ENCODE measurements around the gene CORO6. TPM values are rescaled to one million over a fixed set of nuclear protein-coding genes. Genes with fewer than 3 reads are reported as not detected.
A peak's percentile ranks its signal among the peaks of the same experiment; 100 is the strongest.

The CORO6 gene
- total RNA-seq, 1 experiment from 2014 or later, result 1.2 TPM

DNA sequence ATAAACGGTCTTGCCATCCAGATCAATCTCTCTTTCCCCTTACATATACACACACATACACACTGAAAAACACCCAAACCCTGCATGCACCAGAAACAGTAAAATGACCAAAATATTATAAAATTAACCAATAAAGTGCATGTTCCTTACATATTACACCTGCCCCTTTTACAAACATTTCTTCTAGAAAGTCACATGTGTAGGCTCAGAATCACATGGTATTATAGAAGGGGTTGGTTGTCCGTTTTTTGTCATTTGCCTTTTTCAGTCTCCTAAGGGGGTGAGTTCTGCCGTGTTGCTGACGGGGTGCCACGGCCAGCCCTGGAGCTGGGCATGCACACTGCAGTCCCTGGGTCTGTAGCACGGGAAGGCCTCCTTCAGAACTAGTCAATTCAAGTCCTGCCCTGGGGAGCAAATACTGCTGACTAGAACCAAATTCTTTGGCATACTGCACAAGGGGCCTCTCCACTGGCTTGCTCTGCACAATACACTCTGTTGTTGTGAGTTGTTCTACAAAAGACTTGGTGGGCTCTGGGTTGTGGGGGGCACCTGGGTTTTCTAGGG is 8.0 kb upstream of the CORO6 start:
- DNase-seq (ENCODE audit: low spot score), result no peak

GRCh38 chr17:29629839-29630238 is 7.1 kb upstream of the CORO6 start:
- no peak for DNase-seq (ENCODE audit: low spot score)

DNA sequence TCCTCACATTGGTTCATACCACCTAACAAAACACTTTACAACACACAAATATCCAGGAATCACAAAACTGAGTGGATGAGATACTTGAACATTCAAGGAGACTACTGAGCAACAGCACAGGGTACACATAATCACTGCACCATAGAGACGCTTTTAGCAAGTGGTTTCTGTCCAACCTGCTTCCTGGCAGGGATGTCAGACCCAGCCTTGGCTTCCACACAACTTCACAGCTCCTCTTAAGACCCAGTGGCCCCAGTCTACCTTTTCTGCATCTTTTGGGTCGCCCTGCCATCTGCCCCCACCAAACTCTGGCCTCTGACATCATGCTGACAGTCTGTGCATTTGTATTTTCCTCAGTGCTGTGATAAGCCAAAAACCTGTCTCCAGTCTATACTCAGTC is 5.9 kb upstream of the CORO6 start:
- no peak for DNase-seq (ENCODE audit: low spot score)

DNA sequence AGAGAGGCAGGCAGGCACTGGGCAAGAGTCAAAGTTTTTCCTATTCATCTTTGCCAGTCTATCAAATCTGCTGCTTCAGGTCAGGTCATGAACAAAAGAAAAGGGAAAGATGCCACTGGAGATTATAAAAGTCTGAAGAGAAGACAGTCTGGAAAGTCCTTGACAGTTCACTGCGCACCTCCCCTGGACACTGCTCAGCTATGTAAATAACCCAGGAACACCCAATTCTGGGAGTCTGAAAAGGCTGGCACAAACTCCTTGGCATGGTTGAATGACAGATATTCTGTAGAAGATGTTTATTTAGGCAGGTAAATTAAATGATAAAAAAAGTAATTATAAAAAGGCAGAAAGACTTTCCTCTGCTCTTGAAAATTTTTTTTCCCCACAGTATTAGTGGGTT is 5.2 kb upstream of the CORO6 start:
- no peak for DNase-seq (ENCODE audit: low spot score)

DNA sequence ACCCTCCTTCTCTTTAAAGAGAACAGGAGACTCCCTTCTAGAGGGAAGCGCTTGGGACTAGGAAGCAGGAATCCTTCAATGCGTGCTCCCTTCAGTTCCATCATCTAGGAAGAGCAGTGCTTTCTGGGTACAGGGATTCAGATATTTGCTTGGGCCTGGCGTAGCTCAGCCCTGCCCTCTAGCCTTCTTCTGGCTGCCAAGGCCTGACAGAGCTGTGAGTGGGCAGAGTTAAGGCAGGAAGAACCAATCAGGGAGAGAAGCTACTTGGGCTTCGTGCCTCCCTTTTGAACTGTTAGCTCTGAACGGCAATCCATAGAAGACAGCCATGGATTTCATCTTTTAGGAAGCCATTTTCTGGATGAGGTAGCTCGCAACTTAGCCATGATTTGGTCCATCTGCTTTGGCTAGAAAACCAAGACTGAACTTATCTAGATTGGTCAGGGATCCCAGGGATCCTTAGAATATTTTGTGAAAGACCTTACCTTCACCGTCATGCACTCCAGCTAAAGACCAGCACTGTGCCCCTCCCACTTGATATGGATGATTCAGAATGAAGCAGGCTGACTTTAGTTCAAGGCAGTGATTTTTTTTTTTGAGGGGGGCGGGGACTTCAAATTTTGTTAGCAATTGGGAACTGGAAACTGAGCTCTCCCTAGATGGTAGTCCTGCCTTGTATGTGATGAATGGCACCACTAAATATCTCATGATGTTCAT is 2.5 kb upstream of the CORO6 start:
- peak; percentile 48 for DNase-seq (ENCODE audit: low spot score)

GRCh38 chr17:29624586-29624985 is 1.9 kb upstream of the CORO6 start:
- no peak for DNase-seq (ENCODE audit: low spot score)

DNA sequence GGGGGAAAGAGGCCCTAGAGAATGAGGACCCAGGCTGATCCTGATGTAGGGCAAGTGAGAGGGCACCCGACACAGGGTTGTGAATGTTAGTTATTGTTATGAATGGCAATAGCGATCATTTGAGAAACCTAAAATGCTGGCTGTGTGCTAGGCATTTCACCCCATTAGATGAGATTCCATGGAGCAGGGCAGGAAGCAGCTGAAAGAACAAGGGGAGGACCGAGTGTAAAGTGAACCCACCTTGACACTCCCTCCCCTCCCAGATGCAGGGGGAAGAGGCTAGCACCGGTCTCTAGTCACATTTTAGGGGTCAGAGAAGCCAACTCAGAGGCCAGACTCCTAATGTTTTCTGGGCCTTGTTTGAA is 553 bp upstream of the CORO6 start:
- no peak for DNase-seq (ENCODE audit: low spot score)

- DNase-seq (ENCODE audit: low spot score), result no peak
Observed at GRCh38 chr17:29621751-29622194, 939 bp downstream of the CORO6 start.

DNA sequence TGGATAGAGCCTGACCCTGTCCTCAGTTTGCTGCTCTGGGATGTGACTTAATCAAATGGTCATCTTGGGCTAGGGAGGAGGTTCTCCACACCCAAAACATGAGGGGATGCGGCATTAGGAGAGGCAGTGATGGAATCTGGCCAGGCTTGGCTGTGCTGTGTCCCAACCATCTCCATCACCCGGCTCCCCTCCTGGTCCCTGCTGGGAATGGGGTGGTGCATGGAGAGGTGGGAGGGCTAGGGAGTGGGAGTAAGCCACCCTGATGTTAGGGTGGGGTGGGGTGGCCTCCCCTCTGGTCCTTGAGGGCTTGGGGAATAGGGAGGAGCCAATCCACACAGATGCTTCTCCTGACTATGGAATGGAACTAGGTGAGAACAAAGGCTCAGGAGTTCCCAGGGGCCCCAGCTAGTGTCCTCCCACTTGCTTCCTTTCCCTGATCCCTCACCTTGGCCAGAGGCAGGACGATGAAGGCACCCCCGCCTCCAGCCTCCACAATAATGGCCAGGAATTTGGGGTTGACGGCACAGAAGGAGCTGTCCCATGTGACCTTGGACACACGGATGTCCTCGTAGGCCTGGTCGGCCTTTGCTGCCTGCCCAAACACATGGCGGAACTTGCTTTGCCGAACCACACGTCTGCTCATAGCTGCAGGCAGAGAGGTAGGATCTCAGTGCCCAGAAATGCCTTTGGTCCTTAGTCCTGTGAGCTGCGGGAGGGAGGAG is 1.8 kb downstream of the CORO6 start:
- DNase-seq (ENCODE audit: low spot score), result no peak

- DNase-seq (ENCODE audit: low spot score), result no peak
Observed at GRCh38 chr17:29620271-29620670, 2.4 kb downstream of the CORO6 start.

- peak; percentile 61 for DNase-seq (ENCODE audit: low spot score)
Observed at GRCh38 chr17:29619251-29619650, 3.5 kb downstream of the CORO6 start.

DNA sequence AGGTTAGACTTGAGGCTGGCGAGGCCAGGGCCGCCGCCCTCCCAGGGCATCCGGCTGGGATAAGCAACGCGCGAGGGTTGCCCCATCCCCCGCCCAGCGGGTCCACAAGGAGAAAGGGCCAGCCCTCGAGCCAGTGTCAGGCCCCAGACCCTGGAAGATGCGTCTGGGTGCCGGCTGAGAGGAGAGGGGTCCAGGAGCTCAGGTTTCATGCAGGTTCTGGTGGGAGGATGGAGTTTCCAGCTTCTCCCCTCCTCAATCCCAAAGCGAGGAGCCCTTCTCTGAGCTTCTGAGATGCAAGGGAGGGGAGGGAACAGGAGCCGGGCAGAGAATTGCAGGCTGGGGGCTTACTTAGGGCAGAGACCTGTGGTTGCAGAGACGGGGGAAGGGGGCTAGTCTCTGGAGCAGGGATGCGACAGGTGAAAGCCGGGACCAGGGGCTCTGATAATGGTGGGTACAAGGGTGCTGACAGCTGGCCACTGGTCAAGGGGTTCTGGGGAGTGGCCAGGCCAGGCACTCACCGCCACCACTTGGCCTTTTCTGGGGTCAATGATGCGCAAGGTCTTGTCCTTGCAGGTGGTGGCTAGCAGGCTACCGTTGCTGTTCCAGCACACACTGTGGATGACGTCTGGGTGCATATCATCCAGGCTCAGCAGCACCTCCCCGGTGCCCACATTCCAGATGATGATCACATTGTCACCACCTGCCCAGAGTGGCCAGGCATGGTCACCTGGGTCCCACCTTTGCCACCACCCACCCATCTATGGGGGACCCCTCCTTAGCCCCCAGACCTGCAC is 4.2 kb downstream of the CORO6 start:
- DNase-seq (ENCODE audit: low spot score), result no peak

DNA sequence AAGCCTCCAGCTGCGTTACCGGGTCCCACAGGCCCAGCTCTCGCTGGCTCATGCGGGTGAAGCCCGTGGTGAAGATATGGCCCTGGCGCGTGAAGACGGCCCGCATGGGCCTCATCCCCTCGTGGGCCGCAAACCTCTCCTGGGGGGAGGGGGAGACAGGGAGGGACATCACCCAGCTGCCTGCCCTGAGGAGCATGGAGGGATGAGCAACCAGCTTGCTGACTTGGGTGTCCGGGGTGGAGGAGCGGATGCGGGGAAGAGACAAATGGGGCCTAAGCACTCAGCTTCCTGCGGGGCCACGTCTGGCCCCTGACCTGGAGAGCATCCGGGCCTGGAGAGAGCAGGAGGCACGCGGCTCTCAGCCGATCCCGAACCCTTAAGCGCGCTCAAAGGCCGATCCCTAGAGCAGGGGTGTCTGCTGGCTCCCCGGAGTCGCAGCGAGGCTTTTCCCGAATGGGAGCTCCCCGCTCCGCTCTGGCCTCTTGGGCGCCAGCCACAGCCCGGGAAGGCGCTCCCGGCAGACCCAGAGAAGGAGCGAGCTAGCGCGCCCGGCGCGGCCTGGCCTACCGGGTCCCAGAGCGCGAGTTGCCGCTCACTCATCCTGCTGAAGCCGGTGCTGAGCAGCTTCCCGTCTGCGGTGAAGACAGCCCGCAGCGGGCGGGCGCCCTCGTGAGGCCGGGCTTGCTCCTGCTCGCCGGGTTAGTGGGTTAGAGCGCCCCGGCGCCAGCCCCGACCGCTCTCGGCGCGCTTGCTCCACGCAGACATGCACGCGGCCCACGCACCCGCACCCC is 5.0 kb downstream of the CORO6 start:
- no peak for DNase-seq (ENCODE audit: low spot score)

GRCh38 chr17:29617125-29617480 is 5.6 kb downstream of the CORO6 start:
- DNase-seq (ENCODE audit: low spot score), result no peak

GRCh38 chr17:29616300-29617048 is 6.2 kb downstream of the CORO6 start:
- DNase-seq (ENCODE audit: low spot score), result no peak

DNA sequence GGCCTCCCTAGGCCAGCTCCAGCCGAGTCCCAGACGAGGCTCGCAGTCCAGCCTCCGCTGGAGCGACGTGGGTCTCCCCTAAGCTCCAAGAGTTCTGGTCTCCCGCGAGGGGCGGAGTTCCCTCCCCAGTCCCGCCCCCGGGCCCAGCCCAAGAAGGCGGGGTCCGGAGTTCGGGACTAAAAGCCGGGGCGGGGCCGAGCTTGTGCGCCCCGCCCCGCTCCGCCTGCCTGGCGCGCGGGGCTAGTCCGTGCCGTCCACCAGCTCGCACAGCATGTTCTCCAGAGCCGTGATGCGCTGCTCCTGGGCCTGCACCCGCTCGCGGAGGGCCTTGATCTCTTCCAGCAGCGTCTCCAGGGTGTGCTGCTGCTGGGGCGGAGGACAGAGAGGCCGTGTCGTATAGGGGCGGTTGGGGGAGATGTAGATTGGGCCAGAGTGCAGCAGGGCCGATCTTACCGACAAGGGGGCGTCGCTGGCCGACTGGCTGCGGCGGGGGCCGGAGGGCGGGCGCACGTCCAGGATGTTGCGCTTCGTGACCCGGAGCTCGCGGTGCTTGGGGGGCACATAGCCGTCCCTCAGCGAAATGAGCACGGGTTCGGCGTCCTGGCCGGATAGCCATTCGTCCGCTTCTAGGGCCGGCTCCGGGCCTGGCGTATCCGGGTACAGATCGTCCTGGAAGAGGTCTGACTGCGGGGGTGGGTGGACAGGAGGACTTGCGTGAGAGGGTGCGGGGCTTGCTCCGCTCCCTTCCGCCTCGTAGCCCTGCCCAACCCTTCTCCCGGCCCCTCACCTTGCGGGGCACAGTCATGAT is 7.0 kb downstream of the CORO6 start:
- no peak for DNase-seq (ENCODE audit: low spot score)

GRCh38 chr17:29615048-29615385 is 7.7 kb downstream of the CORO6 start:
- no peak for DNase-seq (ENCODE audit: low spot score)

- DNase-seq (ENCODE audit: low spot score), result no peak
Observed at GRCh38 chr17:29614349-29615047, 8.2 kb downstream of the CORO6 start.

DNA sequence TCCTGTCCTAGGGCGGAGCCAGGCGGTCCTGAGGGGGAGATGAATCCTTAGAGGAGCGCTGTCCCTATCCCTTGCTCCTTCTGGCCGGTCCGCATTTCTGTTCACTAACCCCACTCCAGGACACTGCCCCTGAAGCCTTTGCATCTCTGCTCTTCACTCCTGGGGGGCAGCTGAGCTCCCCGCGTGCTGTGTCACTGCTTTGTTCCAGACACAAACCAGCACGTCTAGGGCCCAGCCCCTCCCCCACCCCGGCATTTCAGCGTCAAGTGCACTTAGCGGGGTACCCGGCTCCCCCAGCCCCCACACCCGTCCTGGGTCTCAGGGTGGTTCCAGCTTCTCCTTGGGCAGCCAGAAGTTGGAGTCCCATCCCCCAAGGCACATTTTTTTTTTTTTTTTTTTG is 8.9 kb downstream of the CORO6 start:
- DNase-seq (ENCODE audit: low spot score), result no peak
